K562 (cell line): ENCODE results near the gene ART4. TPM values are rescaled to one million over a fixed set of nuclear protein-coding genes. Genes with fewer than 3 reads are reported as not detected.

Experiments used
- DEAF1 ChIP-seq: fragments of 450-650 bp; formaldehyde crosslinking; IDR thresholded peaks from 2 replicates; pipeline ENCODE4 v1.4.0; 2020; ENCODE audit warnings: mild to moderate bottlenecking, moderate library complexity
- ELF4 ChIP-seq: fragments of 450-650 bp; formaldehyde crosslinking; IDR thresholded peaks from 2 replicates; pipeline ENCODE4 v1.4.0; 2022; ENCODE audit warnings: missing genetic modification characterization
- FOXJ2 ChIP-seq: fragments of 200-800 bp; sonication (Bioruptor generic); IDR thresholded peaks from 2 replicates; pipeline ENCODE4 v1.6.1; 2016; ENCODE audit warnings: missing genetic modification characterization, missing compliant biosample characterization
- KAT7 ChIP-seq: sonication (generic); formaldehyde crosslinking; IDR thresholded peaks from 2 replicates; pipeline ENCODE4 v1.8.0; 2022; ENCODE audit warnings: missing genetic modification reagents, mild to moderate bottlenecking, borderline replicate concordance
- NFATC3 ChIP-seq: fragments of 450-650 bp; IDR thresholded peaks from 2 replicates; pipeline ENCODE4 v1.6.1; 2017; ENCODE audit warnings: mild to moderate bottlenecking
- RCOR1 ChIP-seq, 2 experiments: IDR thresholded peaks; 2 replicates each; pipeline ENCODE4 v1.6.1; 2012; ENCODE audit warnings: low read depth in 2 of 2, low read length in 2 of 2, borderline replicate concordance in 1 of 2, improper control_type of control experiment in 1 of 2
- SAFB ChIP-seq: fragments of 200-400 bp; formaldehyde crosslinking; IDR thresholded peaks from 2 replicates; pipeline ENCODE4 v1.6.1; 2017; ENCODE audit warnings: low read depth, low read length, borderline replicate concordance
- SIRT6 ChIP-seq: IDR thresholded peaks from one replicate; pipeline ENCODE4 v1.6.1; 2012; ENCODE audit warnings: low read depth, mild to moderate bottlenecking, control low read depth, inconsistent platforms, low read length, moderate library complexity
- SRSF7 ChIP-seq: fragments of 200-400 bp; formaldehyde crosslinking; optimal IDR thresholded peaks from 2 replicates; pipeline ENCODE3; 2017; ENCODE audit warnings: mild to moderate bottlenecking, low read depth, low read length
- ZNF197 ChIP-seq: fragments of 200-800 bp; sonication (Bioruptor generic); IDR thresholded peaks from 2 replicates; pipeline ENCODE4 v1.6.1; 2016; ENCODE audit warnings: low read depth, missing genetic modification characterization, missing compliant biosample characterization
- ZNF507 ChIP-seq: conservative IDR thresholded peaks from 2 replicates; pipeline ENCODE4 v1.6.1; 2017; ENCODE audit warnings: missing genetic modification characterization, missing compliant biosample characterization
- polyA plus RNA-seq, 8 experiments: library from polyadenylated mRNA; depleted of rRNA in 4 of 8; stranded (reverse) in 5 of 8; unstranded in 3 of 8; fragments of >200 nt; fragmentation: Nextera tagmentation in 2 of 8; fragmentation: Illumina TruSeq in 1 of 8; extraction: Ambion mirVana in 2 of 8; extraction: Trizol in 1 of 8; gene quantifications; 2 replicates each; pipeline versions ENCODE4 v1.2.1 to v1.2.3, GENCODE V29; 2011 to 2014; ENCODE audit warnings: inconsistent platforms in 1 of 8, missing spikeins in 1 of 8
- total RNA-seq, 7 experiments: library from RNA; depleted of rRNA in 6 of 7; stranded (reverse); fragments of >200 nt in 6 of 7; fragmentation: Illumina TruSeq in 2 of 7; extraction: Trizol in 2 of 7; gene quantifications; 2 replicates each; pipeline versions ENCODE4 v1.2.1 to v1.2.3, GENCODE V29; 2011 to 2021; ENCODE audit warnings: low replicate concordance in 1 of 7
- TF ChIP-seq, protein P1 (sequence below): fragments of 250-450 bp; sonication (Bioruptor Pico); IDR thresholded peaks from 2 replicates; pipeline ENCODE4 v1.5.0; 2021; ENCODE audit warnings: mild to moderate bottlenecking, moderate library complexity
- TF ChIP-seq, protein P2 (sequence below): IDR thresholded peaks from 3 replicates; pipeline ENCODE4 v1.6.1; 2011; ENCODE audit warnings: borderline replicate concordance, mild to moderate bottlenecking; ENCODE audit not compliant: insufficient read length, insufficient read depth
- TF ChIP-seq, protein P3 (sequence below): fragments of 250-450 bp; sonication (Bioruptor Pico); IDR thresholded peaks from 2 replicates; pipeline ENCODE4 v1.4.0; 2020; ENCODE audit warnings: mild to moderate bottlenecking, moderate library complexity
- TF ChIP-seq, protein P4 (sequence below), 2 experiments: fragments of 450-650 bp in 1 of 2; sonication (generic) in 1 of 2; formaldehyde crosslinking; conservative IDR thresholded peaks; 2 replicates each; pipeline versions ENCODE4 v1.4.0 to v1.8.1; 2020 to 2022; ENCODE audit warnings: mild to moderate bottlenecking in 1 of 2, missing genetic modification reagents in 1 of 2

ART4 gene
- total and polyA plus RNA-seq, 9 of the 15 experiments (the other 6 are each of a cell fraction or from before 2014, with no cell fraction given) = 0.07 TPM; not detected in 8

GRCh38 chr12:14843425-14843887 lies at the start of gene ART4 (continued):
- TF ChIP-seq RCOR1 (IDR thresholded peaks at IDR 0.05; ENCODE audit: borderline replicate concordance in 1 of 2, low read depth in 2 of 2, low read length in 2 of 2) (peak in 1 of 2 experiments; percentile 33; a peak in 1 of 4 replicates), FOXJ2 (tag) (no peak), SAFB (no peak), ZNF507 (tag) (no peak), KAT7 (CRISPR knock-in tag) (no peak), ELF4 (CRISPR knock-in tag) (no peak), NFATC3 (no peak), SIRT6 (no peak), SRSF7 (no peak), DEAF1 (CRISPR knock-in tag) (no peak), ZNF197 (CRISPR knock-in tag) (no peak)
- TF ChIP-seq, protein P1, sequence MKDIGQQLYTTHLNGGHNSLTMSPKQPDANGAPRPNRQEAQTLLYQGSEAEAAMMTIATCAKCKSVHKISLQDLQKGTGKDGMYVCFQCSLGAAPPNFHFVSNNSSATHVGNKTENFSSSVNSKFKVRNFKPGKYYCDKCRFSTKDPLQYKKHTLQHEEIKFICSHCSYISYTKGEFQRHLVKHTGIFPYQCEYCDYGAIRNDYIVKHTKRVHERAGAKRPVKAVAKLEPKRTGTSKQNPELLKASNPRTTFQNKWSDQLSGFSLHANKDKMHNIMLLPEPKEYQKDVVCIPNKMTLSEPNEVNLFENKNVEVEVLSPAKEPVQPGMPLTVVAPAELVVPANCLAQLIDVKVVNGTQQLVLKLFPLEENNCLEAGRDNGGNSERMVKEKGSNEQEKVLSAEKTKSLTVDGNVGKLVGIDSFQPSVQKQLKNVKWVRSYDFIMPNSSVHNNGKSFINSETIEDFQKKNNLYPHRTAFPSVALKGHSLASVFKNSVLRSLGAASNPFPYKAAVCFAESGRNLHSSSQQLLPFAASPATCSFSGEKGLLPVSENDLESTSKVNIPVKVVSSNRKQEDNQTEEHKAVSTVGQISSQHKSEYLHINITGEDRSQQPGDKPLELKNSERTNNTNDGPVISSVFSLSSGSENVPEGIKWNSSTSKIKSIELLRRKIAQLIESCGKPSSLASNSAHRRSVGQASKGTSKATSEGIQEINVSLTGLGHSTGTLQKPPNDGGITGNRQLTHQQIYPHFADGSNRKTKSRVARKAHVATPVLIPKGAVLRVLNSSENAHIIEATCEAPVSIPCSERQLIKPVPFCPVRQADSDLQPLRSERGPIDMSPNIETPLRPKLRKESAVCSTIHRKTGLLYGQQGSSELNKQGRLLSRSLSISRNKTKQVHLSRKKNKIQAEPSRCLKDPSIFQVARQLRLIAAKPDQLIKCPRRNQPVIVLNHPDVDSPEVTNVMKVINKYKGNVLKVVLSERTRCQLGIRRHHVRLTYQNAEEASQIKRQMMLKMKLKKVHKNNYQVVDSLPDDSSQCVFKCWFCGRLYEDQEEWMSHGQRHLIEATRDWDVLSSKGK (CRISPR knock-in tag) = no peak
- TF ChIP-seq, protein P2, sequence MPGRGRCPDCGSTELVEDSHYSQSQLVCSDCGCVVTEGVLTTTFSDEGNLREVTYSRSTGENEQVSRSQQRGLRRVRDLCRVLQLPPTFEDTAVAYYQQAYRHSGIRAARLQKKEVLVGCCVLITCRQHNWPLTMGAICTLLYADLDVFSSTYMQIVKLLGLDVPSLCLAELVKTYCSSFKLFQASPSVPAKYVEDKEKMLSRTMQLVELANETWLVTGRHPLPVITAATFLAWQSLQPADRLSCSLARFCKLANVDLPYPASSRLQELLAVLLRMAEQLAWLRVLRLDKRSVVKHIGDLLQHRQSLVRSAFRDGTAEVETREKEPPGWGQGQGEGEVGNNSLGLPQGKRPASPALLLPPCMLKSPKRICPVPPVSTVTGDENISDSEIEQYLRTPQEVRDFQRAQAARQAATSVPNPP = no peak
- TF ChIP-seq, protein P3, sequence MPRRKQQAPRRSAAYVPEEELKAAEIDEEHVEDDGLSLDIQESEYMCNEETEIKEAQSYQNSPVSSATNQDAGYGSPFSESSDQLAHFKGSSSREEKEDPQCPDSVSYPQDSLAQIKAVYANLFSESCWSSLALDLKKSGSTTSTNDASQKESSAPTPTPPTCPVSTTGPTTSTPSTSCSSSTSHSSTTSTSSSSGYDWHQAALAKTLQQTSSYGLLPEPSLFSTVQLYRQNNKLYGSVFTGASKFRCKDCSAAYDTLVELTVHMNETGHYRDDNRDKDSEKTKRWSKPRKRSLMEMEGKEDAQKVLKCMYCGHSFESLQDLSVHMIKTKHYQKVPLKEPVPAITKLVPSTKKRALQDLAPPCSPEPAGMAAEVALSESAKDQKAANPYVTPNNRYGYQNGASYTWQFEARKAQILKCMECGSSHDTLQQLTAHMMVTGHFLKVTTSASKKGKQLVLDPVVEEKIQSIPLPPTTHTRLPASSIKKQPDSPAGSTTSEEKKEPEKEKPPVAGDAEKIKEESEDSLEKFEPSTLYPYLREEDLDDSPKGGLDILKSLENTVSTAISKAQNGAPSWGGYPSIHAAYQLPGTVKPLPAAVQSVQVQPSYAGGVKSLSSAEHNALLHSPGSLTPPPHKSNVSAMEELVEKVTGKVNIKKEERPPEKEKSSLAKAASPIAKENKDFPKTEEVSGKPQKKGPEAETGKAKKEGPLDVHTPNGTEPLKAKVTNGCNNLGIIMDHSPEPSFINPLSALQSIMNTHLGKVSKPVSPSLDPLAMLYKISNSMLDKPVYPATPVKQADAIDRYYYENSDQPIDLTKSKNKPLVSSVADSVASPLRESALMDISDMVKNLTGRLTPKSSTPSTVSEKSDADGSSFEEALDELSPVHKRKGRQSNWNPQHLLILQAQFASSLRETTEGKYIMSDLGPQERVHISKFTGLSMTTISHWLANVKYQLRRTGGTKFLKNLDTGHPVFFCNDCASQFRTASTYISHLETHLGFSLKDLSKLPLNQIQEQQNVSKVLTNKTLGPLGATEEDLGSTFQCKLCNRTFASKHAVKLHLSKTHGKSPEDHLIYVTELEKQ (CRISPR knock-in tag) = no peak
- TF ChIP-seq, protein P4, sequence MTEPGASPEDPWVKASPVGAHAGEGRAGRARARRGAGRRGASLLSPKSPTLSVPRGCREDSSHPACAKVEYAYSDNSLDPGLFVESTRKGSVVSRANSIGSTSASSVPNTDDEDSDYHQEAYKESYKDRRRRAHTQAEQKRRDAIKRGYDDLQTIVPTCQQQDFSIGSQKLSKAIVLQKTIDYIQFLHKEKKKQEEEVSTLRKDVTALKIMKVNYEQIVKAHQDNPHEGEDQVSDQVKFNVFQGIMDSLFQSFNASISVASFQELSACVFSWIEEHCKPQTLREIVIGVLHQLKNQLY (CRISPR knock-in tag; conservative IDR thresholded peaks at IDR 0.05) = no peak
